HL-60/S4 treated with retinoic acid at 250 ng/mL for 4 days and 3 days (cell line): Measurements from ENCODE around the gene TOPORS.

Source experiments
- in situ Hi-C: fragments of 300-500 bp; cut with MboI; formaldehyde crosslinking; loops from 2 replicates; pipeline ENCODE4 v1.7.0; 2022; ENCODE audit warnings: low sequenced_read_pairs

The TOPORS gene

DNA sequence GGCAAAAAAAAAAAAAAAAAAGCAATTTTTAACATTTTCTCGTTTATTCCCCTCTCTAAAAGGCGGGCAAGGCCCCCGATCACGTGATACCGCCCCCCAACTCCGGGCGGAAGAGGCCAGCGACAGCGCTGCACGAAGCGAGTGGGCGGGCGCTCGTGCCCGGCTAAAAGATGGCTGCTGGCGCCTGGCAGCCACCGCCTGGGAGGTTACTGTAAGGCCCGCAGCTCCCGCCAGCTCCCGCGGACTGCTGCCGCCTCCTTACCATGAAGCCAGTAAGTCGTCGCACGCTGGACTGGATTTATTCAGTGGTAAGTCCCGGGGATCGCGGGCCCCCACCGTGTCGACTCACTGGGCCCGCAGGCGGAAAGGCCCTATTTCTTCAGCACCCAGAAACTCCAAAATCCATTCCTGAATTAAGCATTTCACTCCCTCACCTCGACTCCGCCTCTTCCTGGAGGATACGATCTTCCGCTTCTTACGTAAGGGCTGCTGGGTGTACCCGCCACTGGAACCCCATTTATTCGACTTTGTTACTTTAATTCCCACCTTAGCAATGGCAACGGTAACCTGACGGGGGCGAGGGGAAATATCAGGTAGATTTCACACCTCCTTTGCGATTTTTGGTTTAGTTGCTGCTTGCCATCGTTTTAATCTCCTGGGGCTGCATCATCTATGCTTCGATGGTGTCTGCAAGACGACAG is at the start of gene TOPORS, which contains the start of gene SMIM27:
Gene TOPORS (minus strand): TSS at position 415 of the 701 bp plus-strand sequence. CDS start 150 bp downstream, at position 265.
Gene SMIM27 (plus strand): TSS at position 156 of the 701 bp plus-strand sequence. CDS start 108 bp downstream, at position 264.
- in situ Hi-C loops = no loop called here

DNA sequence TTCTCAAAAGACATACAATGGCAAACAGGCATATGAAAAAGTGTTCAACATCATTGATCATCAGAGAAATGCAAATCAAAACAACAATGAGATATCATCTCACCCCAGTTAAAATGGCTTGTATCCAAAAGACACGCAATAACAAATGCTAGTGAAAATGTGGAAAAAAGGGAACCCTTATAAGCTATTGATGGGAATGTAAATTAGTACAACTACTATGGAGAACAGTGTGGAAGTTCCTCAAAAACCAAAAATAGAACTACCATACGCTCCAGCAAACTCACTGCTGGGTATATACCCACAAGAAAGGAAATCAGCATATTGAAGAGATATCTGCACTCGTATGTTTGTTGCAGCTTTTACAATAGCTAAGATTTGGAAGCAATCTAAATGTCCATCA is 46.6 kb upstream of the TOPORS start:
- in situ Hi-C loops = loop anchor here (10.0 kb wide), 1 partner anchor 366 kb away; no protein-coding TSS in a partner anchor

DNA sequence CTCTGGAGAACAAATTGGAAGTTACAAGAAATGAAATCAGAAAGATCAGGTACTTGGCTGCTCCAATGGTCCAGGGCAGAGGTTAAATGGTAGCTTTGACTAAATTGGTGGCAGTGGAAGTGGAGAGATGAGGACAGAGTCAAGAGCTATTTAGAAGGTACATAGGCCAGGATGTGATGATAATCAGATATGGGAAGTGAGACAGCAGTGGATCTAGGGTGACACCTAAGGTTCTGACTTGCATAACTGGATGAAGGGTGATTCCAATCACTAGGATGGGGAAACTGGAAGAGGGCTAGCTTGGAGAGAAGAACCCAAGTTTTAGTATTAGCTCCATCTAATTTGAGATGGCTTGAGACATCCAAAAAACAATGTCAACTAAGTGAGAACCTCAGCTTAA is 44.5 kb upstream of the TOPORS start:
- in situ Hi-C loops = loop anchor here (10.0 kb wide), 1 partner anchor 368 kb away; no protein-coding TSS in a partner anchor

DNA sequence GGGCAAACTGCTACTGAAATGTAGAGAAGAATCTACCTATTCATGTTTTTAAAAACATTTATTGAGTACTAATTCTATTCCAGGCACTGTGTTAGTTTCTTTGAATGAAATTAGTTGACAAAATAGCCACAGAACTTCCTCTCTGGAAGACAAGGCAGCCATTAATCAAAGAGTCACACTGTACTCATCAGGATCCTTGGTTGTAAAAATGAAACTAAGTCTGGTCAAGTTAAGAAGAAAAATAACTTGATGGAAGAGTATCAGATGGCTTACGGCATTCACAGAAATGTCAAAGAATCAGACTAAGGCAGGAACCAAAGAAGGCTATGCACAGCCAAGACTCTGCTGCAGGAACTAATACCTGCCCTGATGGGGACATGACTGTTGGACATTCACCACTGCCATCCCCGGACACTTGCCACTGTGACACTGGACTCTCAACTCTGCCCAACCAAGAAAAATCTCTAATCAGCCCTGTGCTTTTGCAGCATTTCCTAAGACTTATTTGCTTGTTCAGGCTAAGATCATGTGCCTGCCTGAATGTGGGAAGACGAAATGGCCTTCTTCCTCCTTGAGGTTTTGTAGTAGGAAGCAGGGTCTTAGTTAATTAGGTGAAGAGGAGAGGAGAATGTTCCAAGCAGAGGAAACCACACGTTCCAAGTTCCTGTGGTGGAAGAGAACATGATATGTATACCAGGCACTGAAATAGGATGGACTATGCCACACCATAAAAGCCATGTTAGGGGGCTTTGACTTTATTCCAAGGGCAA is 43.9 kb upstream of the TOPORS start:
- in situ Hi-C loops = loop anchor here (10.0 kb wide), 1 partner anchor 369 kb away; no protein-coding TSS in a partner anchor

DNA sequence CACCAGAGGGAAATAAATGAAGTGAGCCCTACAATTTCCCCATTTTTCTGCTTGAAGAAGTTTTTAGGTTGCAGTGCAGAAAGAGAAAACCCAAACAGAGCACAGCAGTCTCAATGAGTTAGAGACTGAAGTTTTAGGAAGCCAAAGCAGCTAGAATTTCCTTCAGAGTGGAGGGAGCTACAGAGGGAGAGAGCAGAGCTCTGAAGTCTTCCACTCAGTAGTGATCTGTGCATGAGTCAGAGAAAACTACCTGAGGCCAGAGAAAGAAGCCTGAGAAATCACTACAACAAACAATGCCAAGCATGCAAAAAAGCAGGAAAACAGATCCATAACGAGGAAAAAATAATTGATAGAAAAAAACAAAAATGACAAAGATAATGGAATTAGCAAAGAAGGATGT is 38.5 kb upstream of the TOPORS start:
- in situ Hi-C loops = loop anchor here (10.0 kb wide), 1 partner anchor 374 kb away; no protein-coding TSS in a partner anchor

DNA sequence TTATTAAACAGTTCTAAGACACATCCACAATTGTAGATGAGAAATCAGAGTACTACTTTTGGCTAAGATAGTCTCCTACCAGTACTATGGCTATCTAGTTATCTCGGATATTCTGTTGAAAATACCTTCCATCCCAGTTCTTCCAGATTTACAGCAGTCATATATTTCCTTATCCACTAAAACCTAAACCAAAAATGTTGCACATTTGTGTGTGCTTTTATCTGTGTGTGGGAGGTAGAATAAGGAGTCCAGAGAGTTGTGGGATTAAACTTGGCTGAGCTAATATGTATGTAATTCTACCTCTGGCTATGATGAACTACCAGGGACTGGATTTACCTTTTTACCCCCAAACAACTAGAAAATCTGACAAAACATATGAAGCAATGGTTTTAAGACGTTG is 38.1 kb upstream of the TOPORS start:
- in situ Hi-C loops = loop anchor here (10.0 kb wide), 1 partner anchor 374 kb away; no protein-coding TSS in a partner anchor

DNA sequence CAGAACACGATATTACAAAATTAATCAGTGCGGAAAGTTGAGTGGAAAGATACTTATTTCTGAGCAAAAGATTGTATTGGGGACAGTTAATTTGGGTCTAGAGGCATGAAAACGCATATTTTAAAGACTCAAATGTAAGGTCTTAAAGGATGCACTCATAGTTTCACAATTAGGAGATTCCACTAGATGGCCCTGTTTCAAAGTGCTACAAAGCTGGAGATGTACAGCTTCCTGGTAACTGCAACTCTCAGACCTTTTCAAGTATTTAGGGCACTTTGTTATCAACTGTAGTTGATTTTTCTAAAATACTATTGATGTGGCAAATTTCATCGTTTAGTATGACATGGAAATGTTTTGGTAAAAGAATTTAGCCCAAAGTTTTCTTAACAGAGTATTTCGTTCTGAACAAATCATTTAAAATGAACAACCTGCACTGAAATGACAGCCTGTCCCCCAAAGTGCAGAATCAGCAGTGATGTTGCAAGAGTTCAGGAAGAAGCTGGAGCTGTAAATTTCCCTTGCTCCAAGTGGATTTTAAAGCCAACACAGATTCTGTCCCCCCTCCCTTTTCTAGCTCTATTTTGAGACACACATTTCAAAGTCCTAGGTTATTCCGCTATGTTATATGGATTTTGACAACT is 36.8 kb upstream of the TOPORS start:
- in situ Hi-C loops = no loop called here

DNA sequence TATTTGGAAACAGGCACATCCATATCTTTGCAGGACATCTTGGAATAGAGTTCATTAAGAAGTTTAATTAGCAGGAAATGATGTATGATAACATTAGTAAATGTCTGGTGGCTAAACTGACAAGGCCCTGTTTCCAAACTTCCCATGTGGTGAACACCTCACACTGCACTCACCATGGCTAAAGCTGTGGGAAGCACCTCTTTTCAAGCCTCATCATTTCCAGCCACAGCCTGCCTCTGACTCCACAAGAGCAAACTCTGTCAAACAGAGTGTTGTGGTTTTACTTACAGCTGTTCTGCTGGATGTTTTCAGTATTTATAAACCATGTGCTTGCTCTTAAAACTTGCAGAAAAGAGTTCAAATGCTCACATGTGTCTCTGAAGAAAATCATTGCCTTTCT is 35.5 kb upstream of the TOPORS start:
- in situ Hi-C loops = no loop called here

DNA sequence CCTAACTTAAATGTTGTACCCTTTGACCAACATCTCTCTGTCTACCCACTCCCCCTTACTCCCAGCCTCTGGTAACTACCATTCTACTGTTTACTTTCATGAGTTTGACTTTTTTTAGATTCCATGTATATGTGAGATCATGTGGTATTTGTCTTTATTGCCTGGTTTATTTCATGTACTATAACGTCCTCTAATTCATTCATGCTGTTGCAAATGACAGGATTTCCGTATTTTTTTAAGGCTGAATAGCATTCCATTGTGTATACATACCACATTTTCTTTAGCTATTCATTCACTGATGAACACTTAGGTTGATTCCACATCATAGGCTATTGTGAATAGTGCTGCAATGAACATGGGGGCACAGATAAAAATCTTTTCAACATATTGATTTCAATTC is 32.4 kb upstream of the TOPORS start:
- in situ Hi-C loops = no loop called here

DNA sequence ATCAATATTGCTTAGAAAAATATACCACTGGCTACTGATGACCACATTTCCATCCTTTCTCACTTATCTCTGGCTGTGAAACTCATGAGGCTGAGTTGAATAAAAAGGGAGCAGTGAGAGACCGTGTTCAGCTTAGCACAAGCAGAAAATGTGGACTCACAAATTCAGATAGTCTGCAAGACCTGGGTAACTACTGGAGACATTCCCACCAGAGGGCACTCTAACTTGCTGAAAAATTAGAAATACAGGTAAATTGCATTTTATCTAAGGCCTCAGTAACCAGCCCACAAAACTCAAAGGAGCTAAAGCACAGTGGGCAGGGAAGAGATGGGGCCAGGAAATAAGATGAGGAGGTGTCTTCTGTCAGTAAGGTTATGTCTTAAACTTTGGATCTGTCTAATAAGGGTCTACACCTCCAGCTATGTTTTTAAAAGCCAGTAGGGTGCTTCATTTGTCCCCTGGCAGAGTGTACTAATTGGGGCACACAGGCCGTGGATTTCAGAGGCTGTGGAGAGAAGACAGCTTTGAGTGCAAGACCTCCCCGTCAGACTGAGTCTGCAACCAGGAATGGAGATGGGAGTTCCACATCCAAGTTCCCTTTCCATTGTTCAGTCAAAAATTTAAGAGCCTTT is 29.2 kb upstream of the TOPORS start:
- in situ Hi-C loops = no loop called here

DNA sequence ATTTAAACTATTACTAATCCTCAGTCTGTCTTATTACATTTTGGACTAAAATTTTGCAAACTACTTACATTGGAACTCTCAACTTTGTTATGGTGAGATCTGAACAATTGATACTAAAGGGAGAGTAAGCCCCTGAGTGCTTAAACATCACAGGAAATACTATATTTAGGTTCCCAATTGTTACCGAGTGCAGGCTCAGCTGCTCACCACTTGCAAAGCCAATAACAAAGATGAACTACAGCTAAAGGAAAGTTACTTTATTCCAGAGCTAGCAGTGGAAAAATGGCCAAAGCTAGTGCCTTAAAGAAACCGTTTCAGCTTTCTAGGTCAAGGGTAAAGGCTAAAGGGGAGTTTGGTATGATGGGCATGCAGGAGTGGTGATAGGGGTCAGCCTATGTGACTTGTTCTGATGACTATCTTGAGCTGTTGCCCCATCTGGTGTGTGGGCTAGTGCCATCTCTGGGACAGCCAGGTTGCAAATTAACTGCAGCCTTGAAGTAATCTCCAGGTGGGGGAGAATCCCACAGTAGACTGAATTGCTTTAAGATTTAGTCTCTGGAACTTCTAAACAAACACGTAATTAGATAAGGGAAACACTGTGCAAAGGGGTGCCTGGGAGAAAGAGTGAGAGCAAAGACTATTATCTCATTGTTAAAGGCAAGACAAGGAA is 28.4 kb upstream of the TOPORS start:
- in situ Hi-C loops = no loop called here

DNA sequence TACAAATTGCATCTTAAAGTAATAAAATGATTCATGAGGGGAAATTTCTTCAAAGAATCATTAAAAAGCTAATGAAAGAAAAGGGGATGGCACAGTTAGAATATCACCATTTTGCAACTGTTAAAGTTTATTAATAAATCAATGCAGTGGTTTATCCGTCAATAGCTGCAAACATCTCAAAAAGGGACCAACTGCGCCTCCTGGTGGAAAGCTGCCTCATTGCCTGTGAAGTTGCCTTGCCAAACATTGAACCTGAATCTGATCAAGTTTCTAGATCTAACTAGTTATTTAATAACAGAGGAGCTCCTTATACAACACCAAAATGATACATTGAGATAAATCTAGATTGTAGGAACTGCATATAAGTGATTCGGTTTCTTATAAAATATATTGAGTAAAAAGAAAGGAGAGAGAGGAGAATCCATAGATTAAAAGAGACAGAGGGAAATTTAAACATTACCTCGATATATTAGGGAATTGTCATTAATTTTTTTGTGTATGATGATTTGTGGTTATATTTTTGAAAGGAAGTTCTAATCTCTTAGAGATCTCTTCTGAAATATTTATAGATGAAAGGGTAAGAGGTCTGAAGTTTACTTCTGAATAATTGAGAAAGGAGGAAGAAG is 27.4 kb upstream of the TOPORS start:
- in situ Hi-C loops = loop anchor here (10.0 kb wide), 1 partner anchor 175 kb away; no protein-coding TSS in a partner anchor

DNA sequence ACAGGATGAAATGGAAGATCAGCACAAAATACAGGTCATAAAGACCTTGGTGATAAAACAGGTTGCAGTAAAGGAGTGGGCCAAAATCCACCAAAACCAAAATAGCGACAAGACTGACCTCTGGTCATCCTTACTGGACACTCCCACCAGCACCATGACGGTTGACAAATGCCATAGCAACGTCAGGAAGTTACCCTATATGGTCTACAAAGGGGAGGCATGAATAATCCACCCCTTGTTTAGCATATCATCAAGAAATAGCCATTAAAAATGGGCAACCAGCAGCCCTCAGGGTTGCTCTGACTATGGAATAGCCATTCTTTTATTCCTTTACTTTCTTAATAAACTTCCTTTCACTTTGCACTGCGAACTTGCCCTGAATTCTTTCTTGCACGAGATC is 26.6 kb upstream of the TOPORS start:
- in situ Hi-C loops = loop anchor here (10.0 kb wide), 1 partner anchor 174 kb away; no protein-coding TSS in a partner anchor

DNA sequence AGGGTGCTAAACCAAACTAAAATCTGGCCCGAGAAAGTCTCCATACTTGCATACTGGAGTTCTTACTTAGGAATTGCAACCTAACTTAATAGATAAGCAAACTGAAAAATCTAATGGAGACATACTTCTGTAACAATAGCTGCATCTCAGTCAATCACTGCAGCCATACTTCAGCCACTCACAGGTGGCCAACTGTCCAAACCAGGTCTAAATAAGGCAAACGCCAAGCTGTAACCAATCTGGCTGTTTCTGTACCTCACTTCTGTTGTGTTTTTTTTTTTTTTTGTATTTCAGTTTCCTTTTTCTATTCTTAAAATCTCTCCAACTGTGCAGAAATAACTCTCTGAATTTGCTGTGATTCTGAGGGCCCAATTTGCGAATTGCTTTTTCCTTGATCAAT is 24.9 kb upstream of the TOPORS start:
- in situ Hi-C loops = loop anchor here (10.0 kb wide), 1 partner anchor 173 kb away; no protein-coding TSS in a partner anchor

DNA sequence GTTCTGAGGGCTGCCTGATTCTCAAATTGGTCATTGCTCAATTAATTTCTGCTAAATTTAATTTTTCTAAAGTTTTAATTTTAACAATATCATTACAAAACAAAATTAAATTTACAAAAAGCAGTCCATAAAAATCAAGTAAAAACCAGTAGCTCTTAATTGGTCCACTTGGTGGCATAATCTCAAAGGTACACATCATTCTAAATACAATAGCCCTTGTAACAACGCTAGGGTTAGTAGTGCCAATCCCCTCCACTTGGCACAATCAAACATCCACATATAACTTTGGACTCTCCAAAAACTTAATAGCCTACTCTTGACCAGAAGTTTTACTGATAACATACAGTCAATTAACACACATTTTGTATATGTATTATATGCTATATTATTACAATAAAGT is 22.5 kb upstream of the TOPORS start:
- in situ Hi-C loops = loop anchor here (10.0 kb wide), 1 partner anchor 170 kb away; no protein-coding TSS in a partner anchor

DNA sequence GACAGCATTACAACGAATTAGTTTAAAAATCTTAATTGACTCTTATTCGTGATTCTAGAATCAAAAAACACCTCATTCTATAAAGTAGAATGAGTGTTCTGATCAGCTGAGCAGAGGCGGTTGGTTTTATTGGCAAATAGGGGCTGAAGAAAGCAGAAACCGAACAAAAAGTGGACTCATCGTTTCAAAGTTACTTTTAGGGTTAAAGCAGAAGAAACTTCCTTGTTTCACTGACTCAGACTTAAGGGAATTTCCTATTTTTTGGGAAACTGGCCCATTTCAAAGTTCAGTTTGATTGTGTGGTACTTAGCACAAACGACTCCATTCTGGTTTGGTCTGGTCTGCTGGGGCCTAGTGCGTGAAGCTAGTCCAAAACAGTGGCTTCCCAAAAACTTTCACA is 21.4 kb upstream of the TOPORS start:
- in situ Hi-C loops = loop anchor here (10.0 kb wide), 1 partner anchor 169 kb away; no protein-coding TSS in a partner anchor

DNA sequence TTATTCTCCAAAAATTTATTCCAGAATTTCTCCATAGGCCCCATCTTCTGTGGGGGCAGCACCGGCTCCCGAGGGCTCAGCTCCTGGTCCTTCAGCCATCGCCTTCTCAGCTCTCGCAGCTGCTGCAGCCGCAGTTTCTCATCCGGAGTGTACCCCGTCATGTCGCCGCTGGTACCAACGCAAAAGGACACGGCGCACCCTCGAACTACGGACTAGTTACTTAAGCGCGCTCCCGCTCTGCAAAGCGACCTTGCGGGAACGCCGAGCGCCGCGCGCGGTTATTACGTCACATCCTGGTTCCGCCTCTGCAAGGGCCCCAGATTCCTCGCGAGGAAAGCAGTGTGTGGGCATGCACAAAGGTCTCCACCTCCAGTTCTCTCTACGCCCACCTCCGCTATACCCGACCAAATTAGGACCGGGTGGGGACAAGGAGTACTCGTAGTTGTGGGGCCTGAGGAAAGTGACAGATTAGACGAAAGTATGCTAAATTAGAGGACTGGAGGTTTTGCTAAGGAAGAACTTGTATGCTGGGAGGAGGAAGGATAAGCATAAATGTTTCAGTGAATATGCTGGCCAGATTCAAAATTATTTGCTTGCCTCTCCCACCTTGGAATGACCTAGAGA is 20.6 kb upstream of the TOPORS start, which contains the start of gene NDUFB6:
Gene NDUFB6 (minus strand): TSS at position 260 of the 624 bp plus-strand sequence. CDS start 99 bp downstream, at position 161.
- in situ Hi-C loops = loop anchor here (10.0 kb wide), 1 partner anchor 168 kb away; no protein-coding TSS in a partner anchor

DNA sequence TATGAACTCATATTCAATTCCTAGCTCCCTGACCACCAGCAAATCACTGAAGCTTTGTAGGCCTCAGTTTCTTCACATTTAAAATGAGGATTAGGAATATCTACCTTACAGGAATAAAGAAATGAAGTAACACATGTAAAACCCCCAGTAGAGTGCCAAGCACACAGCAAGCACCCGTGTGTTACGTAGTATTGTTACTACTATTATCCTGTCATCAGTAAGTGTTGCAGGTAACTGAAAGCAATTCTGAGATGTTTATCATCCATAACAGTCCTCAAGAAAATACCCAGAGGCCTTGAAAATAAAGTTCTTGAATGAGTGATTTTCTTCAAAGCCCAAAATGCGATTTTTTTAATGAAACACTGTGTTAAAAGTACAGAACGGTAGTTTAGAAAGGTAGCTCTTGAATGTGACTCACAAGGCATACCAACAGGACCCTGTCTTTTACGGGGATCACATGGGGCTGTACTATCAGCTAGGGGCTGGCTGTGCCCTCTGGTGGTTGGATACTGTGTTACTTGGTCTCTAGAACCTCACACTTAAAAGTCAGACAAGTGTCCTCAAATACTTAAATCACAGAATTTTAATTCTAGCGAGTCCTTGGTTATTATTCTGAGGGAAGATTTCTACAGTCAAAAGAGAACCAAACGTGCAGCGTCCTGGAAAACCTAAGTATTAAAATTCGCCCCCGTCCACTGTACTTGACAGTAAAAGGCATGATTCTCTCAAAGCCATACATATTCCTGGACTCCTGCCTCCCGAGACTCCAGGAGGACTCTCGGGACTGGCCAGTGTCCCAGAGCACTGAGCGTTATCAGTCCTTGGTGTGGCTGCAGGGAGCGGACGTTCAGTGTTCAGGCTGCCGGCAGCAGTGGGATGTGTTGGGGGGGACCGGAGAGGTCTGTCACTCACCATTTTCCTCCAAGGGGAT is 19.8 kb upstream of the TOPORS start:
- in situ Hi-C loops = loop anchor here (10.0 kb wide), 1 partner anchor 167 kb away; no protein-coding TSS in a partner anchor
